ENCODE measurements around the gene BICDL1.

DNA sequence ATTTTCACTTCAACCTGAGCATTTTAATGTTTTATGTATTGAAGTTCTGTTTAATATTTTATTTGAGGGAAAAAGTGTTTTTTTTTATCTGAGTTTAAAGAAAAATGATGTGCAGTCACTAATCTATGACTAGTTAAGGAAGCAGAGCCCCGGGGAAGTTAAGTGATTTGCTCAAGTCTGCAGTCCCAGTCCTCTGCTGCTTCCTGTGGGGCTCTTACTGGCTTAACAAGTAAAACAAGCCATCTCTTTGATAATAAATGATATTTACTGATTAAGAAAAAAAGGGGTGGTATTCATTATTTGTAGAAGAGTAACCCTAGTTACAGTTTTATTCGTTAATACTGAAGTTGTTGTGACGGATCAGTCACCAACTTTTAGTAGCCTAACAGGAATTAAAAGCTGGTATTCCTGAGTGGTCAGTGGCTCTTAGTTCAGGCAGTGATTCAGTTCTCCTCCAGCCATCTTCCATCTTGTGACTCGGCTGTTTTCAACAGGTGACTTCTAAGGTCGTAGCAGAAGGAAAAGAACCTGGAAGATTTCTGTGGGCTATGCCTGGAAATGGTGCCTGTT lies 21.7 kb downstream of the BICDL1 start:
- TF ChIP-seq, protein P1, sequence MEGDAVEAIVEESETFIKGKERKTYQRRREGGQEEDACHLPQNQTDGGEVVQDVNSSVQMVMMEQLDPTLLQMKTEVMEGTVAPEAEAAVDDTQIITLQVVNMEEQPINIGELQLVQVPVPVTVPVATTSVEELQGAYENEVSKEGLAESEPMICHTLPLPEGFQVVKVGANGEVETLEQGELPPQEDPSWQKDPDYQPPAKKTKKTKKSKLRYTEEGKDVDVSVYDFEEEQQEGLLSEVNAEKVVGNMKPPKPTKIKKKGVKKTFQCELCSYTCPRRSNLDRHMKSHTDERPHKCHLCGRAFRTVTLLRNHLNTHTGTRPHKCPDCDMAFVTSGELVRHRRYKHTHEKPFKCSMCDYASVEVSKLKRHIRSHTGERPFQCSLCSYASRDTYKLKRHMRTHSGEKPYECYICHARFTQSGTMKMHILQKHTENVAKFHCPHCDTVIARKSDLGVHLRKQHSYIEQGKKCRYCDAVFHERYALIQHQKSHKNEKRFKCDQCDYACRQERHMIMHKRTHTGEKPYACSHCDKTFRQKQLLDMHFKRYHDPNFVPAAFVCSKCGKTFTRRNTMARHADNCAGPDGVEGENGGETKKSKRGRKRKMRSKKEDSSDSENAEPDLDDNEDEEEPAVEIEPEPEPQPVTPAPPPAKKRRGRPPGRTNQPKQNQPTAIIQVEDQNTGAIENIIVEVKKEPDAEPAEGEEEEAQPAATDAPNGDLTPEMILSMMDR (IDR thresholded peaks at IDR 0.05; ENCODE audit: extremely low read depth in 1 of 2, insufficient read depth in 1 of 2, low read depth in 1 of 2, low read length in 2 of 2), result no peak
- TF ChIP-seq, protein P2, sequence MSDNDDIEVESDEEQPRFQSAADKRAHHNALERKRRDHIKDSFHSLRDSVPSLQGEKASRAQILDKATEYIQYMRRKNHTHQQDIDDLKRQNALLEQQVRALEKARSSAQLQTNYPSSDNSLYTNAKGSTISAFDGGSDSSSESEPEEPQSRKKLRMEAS (IDR thresholded peaks at IDR 0.05; ENCODE audit: insufficient read depth, insufficient read length), result no peak

All from endothelial cell of umbilical vein (primary cell).